HG03280 (cell line): ENCODE data around the gene CORO2A.

ENCODE experiments used
- ATAC-seq: cut with Tn5 transposase; IDR thresholded peaks from one replicate; pipeline ENCODE4 v1.9.1; 2021; ENCODE audit warnings: mild to moderate bottlenecking, moderate library complexity; ENCODE audit not compliant: unreplicated experiment

The CORO2A gene

DNA sequence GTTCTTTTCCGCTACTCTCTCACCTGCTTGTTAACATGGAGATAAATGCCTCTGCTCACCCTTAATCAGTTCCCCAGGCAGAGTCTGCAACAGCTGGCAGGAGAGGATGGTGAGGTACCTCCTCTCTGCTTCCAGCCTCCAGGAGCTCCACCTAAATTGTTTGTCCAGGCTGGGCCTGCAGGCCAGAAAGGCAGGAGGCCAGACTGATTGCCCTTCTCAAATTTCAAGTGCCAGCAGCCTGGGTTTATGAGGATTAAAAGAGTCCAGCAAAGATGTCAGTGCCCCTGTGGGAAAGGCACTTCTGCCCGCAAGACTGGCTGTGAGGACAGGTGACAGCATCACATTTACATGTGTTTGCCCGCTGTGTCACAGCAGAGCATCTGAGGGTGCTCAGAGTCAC, 19.8 kb downstream of the CORO2A start:
- no peak for ATAC-seq

DNA sequence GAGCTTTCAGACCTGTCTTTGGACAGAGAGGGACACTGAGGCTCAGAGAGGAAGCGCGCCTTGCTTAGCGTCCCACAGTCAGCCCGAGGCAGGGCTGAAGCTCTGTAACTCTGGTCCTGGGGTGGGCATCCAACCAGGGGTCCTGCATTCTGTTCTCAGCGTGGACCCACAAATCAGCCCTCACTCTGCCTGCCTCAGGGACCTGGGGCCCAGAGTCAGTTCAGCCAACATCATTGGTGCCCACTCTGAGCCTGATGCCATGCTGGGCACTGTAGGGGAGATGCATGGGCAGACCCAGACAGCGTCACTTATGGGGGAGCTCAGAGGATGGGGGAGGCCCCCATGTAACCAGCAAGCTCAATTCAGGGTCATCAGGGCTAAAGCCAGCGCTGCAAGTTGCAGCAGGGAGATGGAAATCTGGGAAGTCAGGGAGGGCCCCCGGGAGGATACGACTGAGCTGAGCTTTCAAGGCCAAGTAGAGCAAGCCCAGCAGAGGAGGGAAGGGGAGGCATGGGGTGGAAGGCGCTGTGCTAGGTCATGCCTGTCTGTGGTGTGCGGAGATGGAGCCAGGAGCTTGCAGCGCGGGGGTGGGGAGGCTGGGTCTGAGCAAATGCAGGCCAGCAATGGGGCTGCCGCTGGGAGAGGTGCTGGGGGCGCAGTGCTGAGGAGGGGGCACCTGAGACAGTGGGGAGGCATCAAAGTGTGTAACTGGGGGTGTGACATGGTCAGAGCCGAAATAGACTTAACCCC, 21.1 kb downstream of the CORO2A start:
- ATAC-seq: no peak

DNA sequence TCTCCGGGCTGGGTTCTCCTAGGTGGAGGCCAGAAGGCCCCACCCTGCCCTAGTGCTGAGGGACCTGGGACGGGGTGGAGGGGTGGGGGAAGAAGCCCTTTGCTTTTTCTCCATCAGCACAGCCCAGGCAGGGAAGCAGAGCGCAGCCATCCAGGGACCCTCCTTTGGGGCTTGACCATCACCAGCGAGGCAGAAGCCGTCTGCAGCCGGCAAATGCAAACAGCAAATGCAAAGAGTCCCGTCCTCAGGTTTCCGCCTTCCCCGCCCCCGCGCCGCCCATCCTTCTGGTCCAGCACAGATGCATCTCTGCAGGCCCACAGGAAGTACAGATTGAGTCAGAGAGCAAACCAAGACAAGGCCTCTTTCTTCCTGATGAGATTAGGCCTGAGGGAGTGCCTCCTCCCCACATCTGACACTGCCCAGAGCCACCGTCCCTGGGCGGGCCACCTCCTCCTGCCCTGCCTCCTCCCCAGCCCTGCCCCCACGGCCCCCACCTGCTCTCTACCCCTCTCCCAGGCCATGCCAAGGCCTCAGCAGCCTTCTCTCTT, 23.4 kb downstream of the CORO2A start:
- ATAC-seq: peak; percentile 96

GRCh38 chr9:98168153-98168780, 24.2 kb downstream of the CORO2A start:
- ATAC-seq: no peak

- ATAC-seq: no peak
These were observed 27.5 kb downstream of the CORO2A start for GRCh38 chr9:98164912-98165311.

DNA sequence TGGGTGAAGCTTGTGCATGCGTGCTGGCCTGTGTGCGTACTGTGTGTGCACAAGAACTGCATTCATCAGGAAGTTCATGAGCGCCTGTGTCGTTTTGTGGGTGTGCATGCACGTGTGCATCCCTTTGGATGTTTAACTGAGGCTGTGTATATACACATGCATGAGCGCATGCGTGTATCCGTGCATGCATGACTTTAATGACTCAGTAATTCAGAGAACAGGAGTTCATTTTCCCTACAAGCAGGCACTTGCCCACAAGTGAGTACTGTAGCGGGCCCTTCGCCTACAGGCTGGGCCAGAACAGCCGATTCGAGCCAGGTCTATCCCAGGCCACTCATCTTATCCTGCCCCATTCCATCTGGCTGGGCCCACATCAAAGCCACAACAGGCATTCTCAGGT, 29.8 kb downstream of the CORO2A start:
- ATAC-seq: no peak

DNA sequence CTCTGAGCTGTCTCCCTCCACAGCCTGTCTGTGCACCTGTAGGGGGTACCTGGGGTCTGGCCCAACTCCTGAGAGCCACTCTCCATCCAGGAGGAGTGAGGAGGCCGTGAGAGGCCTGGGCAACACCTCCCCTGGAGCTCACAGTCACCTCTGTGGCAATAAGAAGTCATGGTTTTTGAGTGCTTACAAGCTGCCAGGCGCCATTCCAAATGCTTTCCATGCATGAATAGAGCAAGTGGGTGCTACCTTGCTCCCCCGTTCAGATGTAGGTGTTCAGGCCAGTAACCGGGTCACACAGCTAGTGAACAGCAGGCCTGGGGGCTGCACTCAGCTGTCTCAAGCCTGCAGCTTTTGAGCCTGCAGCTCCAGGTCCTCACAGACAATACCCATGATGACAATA, 30.6 kb downstream of the CORO2A start:
- no peak for ATAC-seq

DNA sequence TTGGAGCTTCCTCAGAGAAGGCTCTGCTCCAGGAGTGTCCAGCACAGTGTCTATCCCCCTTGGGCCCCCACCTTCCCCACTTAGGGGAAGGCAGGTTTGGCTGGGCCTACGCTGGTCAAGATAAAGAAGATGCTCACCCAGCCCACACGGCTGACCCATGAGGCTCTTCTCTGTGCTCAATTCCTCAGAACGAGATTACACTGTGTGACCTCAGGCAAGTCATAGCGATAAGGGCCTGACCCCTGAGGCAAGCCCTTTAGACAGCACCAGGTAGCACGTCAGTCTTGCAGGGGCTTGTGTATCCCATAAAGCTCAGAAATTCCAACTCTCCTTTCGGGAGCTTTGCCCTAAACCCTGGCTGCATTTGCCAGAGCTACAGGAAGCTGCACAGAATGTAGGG, 32.6 kb downstream of the CORO2A start:
- ATAC-seq: no peak

GRCh38 chr9:98159301-98159700, 33.1 kb downstream of the CORO2A start:
- ATAC-seq: no peak

DNA sequence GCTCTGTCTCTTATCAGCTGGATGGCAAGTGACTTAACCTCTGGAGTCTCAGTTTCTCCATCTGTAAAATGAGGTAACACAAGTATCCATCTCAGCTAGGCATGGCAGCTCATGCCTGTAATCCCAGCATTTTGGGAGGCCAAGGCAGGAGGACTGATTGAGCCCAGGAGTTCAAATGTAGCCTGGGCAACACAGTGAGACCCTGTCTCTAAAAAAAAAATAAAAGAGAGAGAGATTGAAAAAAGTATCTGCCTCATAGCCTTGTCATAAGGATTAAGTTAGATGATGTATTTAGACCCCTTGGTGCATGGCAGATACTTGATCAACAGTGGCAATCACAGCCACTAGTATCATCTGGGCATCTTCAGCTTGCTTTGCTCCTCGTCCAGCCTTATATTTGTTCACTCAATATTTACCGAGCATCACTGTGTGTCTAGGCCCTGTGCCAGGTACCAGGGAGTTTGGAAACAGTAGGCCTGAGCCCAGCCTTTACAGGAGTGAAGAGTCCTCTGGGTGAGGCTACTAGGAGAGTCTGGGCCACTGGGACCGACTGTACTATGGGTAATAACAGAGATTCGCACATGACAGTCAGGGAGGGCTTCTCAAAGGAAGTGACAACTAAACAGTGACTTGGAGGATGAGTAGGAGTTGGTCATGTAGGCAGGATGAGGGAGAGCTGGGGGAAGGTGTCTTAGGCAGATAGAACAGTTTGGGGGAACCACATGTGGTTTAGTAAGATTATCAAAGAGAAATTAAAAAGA, 34.2 kb downstream of the CORO2A start:
- ATAC-seq: no peak

- ATAC-seq: no peak
These were observed 35.1 kb downstream of the CORO2A start for GRCh38 chr9:98157372-98157771.

DNA sequence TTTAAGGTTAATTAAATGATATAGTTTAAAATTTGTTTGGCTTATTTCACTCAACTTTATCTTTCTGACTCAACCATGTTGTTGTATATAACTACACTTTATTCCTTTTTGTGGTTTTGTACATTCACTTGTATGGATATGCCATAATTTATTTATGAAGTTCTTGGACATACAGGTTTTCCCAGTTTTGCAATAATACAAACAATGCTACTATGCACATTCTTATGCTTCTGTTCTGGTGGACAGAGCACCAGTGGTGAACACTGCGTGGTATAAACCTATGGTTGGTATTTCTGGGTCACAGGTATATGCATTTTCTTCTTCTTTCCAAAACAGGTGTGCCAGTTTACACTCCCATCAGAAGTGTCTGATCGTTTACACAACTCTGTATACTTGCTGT, 37.8 kb downstream of the CORO2A start:
- no peak for ATAC-seq

DNA sequence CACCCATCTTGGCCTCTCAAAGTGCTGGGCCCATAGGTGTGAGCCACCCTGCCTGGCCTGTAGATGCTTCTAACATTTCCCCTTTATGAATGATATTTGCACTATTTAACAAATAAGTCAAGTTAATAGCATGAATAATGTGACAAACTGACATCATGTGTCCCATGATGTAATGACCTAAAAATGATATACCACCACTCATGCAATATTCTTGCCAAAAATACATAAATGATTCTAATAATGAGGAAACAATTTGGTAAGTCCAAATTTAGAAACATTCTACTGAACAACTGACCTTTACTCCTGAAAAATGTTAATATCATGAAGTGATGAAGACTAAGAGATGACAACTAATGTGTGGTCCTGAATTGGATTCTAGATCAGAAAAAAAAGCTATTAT, 39.9 kb downstream of the CORO2A start:
- ATAC-seq: no peak

GRCh38 chr9:98150721-98151120, 41.7 kb downstream of the CORO2A start:
- ATAC-seq: no peak

DNA sequence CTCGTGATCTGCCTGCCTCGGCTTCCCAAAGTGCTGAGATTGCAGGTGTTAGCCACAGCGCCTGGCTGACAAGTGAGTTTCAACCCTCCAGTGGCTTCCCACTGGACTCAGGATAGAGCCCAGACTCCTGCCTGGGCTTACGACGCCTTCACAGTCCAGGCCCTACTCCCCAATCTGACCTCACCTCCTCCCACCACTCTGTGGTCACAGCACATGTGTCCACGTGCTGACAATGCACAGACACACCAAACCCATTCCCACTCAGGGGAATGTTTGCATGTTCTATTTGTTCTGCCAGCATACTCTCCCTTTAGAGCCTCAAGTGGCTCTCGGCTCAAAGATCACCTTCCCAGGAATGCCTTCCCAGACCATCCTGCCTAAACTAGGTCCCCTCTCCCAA, 42.3 kb downstream of the CORO2A start:
- ATAC-seq: no peak

- ATAC-seq: no peak
These were observed 43.0 kb downstream of the CORO2A start for GRCh38 chr9:98149422-98149821.

GRCh38 chr9:98148486-98148885, 44.0 kb downstream of the CORO2A start:
- ATAC-seq: no peak

DNA sequence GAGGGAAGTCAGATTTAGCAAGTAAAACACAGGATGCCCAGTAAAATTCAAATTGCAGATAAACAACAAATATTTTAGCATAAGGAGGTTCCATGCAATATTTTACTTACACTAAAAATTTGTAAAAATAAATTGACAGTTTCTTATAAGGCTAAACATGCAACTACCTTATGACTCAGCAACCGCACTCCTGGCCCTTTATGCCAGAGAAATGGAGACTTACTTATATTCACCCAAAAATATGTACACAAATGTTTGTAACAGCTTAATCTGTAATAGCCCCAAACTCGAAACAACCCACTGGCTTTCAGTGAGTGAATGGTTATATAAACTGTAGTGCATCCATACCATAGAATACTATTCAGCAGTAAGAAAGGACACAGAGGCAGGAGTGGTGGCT, 44.9 kb downstream of the CORO2A start:
- ATAC-seq: no peak

- no peak for ATAC-seq
These were observed 46.1 kb downstream of the CORO2A start for GRCh38 chr9:98146101-98146991.

DNA sequence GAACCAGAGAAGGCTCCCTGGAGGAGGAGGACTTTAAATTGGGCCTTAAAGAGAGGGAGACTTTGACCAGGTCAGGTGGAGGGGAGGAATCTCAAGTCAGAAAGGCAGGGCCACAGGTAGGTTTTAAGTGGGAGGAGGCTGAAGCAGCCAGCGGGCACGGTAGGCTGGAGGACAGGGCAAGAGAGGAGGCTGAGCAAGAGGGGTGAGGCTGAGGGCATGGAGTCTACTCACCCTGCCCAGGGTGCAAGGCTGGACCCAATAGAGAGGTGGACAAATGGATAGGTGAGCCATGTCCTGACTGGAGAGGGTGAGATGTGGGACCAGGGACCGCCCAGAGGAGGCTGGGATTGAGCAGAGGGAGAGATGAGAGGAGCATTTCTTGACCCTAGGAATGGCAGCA, 47.8 kb downstream of the CORO2A start:
- ATAC-seq: no peak

GRCh38 chr9:98144076-98144475, 48.4 kb downstream of the CORO2A start:
- no peak for ATAC-seq
